ENCODE measurements around the gene P2RY6. TPM values are rescaled to one million over a fixed set of nuclear protein-coding genes. Genes with fewer than 3 reads are reported as not detected.
A peak's percentile ranks its signal among the peaks of the same experiment; 100 is the strongest.

Gene P2RY6
- total RNA-seq, 1 donor from 2014 or later, result 0.13 TPM

- DNase-seq (ENCODE audit: low read depth, low spot score), result no peak
Observed at GRCh38 chr11:73236854-73237253, 35.3 kb upstream of the P2RY6 start.

- DNase-seq (ENCODE audit: low read depth, low spot score), result no peak
Observed at GRCh38 chr11:73237471-73238290, 34.5 kb upstream of the P2RY6 start.

GRCh38 chr11:73239111-73239521 lies 33.0 kb upstream of the P2RY6 start:
- DNase-seq (ENCODE audit: low read depth, low spot score), result no peak

GRCh38 chr11:73239571-73240189 lies 32.5 kb upstream of the P2RY6 start:
- no peak for DNase-seq (ENCODE audit: low read depth, low spot score)

DNA sequence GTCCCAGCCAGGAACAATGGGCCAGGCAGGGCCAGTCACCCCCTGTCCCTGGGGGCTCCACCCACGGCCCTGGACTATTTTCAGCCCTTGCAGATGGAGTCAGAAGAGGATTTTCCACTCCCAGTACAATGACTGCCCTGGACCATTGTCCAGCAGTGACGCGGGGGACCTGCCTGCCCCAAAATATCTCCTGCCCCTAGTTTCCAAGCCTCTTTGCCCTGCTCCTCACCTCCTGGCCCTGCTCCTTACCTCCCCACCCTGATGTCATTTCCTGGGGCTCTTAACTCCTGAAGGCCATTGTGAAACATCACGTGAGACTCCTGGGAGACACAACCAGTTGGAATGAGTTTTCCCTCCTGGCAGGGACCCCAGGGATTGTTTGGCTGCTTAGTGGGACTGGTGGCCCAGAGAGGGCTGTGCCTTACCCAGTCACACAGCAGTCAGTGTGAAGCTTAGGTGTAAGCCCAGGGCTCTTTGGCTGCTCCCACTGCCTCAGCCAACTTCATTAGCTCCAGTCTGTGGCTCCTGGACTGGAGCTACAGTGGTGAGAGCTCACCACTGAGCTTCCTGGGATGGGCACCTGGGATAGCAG lies 31.9 kb upstream of the P2RY6 start:
- DNase-seq (ENCODE audit: low read depth, low spot score), result no peak

DNA sequence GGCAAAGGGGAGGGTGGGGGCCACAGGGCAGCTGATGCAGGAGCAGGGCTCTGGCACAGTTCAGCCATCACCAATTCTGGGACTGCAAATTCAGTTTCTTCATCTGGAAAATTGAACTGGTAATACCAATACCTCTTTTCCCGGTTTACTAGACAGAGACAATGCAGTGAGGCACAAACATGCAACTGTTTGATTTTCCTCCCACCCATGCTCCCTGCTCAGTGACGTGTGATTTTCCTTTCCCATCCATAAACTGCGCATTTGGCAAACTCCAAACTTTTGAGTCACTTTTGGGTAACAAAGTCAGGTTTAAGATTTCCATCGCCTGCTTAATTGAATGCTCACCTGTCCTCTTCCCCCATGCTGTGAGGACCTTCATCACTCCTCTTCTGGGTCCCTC lies 30.8 kb upstream of the P2RY6 start:
- no peak for DNase-seq (ENCODE audit: low read depth, low spot score)

- DNase-seq (ENCODE audit: low read depth, low spot score), result peak; percentile 30
Observed at GRCh38 chr11:73242251-73243092, 29.7 kb upstream of the P2RY6 start.

DNA sequence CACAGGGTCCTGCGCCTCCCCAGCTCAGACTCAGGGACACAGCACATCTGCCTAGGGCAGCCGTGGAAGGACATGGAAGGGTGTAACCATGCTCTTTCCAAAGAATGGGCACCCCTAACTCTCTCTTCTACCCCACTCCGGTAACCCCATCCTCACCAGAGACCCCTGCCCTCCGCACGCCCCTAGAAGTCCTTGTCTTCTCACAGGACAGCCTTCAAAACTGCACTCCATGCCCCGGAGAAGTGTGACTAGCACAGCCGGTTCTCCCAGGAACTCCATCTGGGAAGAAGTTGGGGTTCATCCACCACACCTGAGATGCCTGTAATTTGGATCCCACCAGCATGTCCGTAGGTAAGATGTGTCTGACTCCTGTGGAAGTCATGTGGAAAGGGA lies 29.0 kb upstream of the P2RY6 start:
- DNase-seq (ENCODE audit: low read depth, low spot score), result no peak

DNA sequence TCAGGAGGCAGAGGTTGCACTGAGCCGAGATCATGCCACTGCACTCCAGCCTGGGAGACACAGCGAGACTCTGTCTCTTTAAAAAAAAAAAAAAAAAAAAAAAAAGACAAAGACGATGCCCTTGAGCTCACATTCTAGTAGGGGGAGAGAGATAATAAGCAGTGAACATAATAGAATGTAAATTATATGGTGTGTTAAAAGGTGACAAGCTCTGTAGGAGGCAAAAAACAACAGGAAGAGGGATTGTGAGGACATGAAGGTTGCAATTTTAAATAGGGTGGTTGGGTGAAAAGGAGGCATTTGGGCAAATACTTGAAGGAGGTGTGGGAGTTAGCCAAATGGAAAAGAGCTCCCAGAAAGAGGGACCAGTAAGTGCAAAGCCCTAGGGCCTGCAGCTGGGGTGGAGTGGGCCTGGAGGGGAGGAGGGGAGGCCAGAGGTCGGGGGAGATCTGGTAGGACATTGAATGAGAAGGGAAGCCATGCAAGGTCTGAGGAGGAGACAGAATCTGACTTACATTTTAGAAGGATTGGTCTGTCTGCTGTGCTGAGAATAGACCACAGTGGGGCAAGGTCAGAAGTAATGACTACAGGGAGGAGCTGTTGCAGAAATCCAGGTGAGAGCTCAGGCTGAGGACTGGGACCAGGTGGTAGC lies 27.4 kb upstream of the P2RY6 start:
- DNase-seq (ENCODE audit: low read depth, low spot score), result no peak

DNA sequence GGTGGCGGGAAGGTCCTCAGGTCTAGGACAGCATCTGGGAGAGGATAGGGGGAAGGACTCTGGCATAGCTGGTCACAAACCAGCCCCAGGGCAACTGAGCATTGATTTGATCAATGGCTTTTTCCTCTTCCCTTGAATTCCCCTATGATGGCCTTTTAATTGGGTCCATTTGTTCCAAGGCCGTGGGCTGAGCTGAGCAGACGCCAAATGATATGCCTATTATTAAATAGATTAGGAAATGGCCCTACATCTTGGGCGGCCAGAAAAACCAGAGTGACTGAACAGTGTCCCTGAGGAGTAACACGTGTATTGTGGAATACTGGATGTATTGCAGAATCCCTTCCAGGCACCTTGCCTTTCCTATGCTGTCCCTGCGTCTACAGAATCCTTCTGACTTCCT lies 26.7 kb upstream of the P2RY6 start:
- DNase-seq (ENCODE audit: low read depth, low spot score), result no peak

DNA sequence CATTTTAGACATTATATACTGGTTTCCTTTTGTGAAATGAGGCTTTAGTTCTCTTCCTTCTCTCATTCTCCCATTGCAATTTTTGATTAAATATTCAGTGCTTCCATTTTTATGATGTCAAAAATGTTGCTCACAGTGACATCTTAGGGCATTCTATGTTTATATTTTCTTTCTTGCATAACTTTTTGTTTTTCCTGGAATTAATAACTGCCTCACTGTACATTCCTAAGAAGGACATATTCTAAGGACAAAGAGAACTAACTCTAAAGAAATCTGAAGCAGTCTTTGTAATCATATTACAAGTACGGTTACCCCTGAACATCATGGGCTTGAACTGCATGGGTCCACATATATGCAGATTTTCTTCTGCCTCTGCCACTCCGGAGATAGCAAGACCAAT lies 25.8 kb upstream of the P2RY6 start:
- DNase-seq (ENCODE audit: low read depth, low spot score), result no peak

GRCh38 chr11:73248526-73249185 lies 23.5 kb upstream of the P2RY6 start:
- DNase-seq (ENCODE audit: low read depth, low spot score), result no peak

DNA sequence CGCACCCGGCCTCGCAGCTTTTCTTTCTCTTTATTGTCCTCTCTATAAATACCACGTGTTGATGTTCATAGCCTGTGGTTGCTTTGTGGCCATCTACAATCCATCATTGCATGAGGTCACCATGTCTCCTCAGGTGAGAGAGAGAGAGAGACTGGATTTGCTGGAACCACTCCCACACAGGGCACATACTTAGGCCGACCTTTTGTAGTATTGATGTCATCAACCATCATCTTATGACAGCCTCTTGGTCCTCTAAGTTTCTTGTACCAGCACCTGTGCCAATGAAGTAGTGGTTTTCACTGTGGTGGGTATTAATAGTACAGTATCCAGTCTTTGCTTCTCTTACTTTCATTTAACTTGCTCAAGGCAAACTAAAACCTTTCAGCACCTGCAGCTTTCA lies 22.8 kb upstream of the P2RY6 start:
- DNase-seq (ENCODE audit: low read depth, low spot score), result no peak

DNA sequence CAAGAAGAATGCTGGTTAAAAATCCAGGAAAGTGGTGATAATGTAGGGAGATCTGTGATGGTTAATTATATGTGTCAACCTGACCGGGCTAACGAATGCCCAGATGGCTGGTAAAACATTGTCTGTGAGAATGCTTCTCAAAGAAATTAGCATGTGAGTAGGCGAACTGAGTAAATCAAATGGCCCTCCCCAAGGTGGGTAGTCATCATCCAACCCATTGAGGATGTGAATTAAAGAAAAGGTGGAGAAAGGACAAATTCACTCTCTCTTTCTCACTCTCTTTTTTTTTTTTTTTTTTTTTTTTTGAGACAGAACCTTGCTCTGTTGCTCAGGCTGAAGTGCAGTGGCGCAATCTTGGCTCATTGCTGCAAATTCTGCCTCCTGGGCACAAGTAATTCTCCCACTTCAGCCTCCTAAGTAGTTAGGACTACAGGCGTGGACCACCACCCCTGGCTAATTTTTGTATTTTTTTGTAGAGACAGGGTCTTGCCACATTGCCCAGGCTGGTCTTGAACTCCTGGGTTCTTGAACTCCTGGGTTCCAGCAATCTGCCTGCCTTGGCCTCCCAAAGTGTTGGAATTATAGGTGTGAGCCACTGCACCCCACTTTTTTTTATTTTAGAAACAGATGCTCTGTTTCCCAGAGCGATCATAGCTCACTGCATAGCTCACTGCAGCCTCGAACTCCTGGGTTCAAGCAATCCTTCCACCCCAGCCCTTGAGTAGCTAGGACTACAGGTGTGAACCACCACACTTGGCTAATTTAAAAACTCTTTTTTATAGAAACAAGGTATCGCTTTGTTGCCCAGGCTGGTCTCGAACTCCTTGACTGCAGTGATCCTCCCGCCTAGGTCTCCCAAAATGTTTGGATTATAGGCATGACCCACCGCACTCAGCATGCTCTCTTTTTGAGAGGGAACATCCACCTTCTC lies 22.0 kb upstream of the P2RY6 start:
- no peak for DNase-seq (ENCODE audit: low read depth, low spot score)

DNA sequence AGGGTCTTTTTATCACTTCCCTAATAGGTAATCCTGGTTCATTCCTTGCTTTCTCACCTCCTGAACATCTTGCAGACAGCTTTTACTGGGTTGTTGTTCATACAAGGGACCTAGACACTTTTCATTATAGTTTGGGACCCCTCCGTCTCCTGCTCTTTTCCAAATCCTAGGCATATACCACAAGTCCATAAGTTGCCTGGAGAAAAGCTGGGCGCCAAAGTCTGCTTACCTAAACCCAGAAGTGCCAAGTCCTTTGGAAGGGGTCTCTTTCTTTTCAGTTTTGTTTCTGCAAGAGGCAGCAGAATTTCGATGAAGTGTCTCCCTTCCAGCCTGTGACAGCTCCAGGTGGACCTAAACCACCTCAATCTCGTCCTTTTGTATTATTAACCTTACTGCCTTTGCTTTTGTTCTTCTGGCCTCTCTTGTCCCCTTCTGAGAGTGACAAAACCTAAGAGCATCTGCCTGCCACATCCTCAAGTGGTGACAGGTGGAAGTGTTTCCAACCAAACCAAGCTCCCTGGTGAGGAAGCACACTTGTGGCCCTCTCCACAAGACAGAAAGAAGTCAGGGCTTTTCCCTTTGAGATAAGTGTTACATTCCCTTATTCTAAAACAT lies 19.5 kb upstream of the P2RY6 start:
- no peak for DNase-seq (ENCODE audit: low read depth, low spot score)

- DNase-seq (ENCODE audit: low read depth, low spot score), result no peak
Observed at GRCh38 chr11:73257342-73258103, 14.6 kb upstream of the P2RY6 start.

- DNase-seq (ENCODE audit: low read depth, low spot score), result no peak
Observed at GRCh38 chr11:73258104-73259035, 13.8 kb upstream of the P2RY6 start.

Data from pulmonary artery endothelial cell (primary cell).